Measurements from ENCODE around the gene GREB1L. TPM values are rescaled to one million over a fixed set of nuclear protein-coding genes. Genes with fewer than 3 reads are reported as not detected.

Gene GREB1L
- polyA plus RNA-seq, 2 of the 4 experiments (the other 2 are of a cell fraction): 1.4 to 2.8 TPM

DNA sequence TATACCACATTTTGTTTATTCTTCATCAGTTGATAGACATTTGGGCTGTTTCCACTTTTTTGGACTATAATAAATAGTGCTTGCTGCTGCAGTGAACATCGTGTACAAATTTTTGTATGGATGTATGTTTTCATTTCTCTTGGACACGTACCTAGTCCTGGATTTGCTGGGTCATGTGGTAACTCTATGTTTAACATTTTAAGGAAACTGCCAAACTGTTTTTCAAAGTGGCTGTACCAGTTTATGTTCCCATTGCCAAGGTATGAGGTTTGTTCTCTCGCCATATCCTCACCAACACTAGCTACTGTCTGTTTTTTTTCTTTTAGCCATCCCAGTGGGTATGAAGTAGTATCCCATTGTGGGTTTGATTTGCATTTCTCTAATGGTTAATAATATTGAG, 42.5 kb downstream of the GREB1L start:
- H3K4me1 ChIP-seq: no peaks in the 10 kb centered on the region
- CTCF ChIA-PET: no interaction called here
- H3K27ac ChIP-seq: no peak overlapping the region
- no peak for FAIRE-seq
- H3K9me3 ChIP-seq: no peaks in the 10 kb centered on the region
- TF ChIP-seq ZSCAN20 (CRISPR knock-in tag; IDR thresholded peaks at IDR 0.05): no peak
- no peak for TF ChIP-seq RCOR1 (IDR thresholded peaks at IDR 0.05; ENCODE audit: low read depth, low read length)
- TF ChIP-seq MAZ (IDR thresholded peaks at IDR 0.05; ENCODE audit: borderline replicate concordance, low read depth, low read length): no peak
- TF ChIP-seq CHD2 (IDR thresholded peaks at IDR 0.05; ENCODE audit: low read length, partially characterized antibody): no peak
- TF ChIP-seq, protein P1, sequence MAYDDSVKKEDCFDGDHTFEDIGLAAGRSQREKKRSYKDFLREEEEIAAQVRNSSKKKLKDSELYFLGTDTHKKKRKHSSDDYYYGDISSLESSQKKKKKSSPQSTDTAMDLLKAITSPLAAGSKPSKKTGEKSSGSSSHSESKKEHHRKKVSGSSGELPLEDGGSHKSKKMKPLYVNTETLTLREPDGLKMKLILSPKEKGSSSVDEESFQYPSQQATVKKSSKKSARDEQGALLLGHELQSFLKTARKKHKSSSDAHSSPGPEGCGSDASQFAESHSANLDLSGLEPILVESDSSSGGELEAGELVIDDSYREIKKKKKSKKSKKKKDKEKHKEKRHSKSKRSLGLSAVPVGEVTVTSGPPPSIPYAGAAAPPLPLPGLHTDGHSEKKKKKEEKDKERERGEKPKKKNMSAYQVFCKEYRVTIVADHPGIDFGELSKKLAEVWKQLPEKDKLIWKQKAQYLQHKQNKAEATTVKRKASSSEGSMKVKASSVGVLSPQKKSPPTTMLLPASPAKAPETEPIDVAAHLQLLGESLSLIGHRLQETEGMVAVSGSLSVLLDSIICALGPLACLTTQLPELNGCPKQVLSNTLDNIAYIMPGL (CRISPR knock-in tag; IDR thresholded peaks at IDR 0.05; ENCODE audit: borderline replicate concordance): no peak
- TF ChIP-seq FOSL2 (IDR thresholded peaks at IDR 0.05): no peak
- TF ChIP-seq FOSL2 (CRISPR knock-in tag; IDR thresholded peaks at IDR 0.05): no peak
- H3K4me2 ChIP-seq: no peak overlapping the region
- no peak for ATAC-seq
- POLR2A ChIA-PET: no interaction called here
- no peak overlapping the region for H3K4me3 ChIP-seq
- DNase-seq (ENCODE audit: low read depth in 1 of 2, low spot score in 1 of 2): no peak
- 76% methylated on average over 3 of the region's 3 CpGs for WGBS (ENCODE audit: missing lambda C conversion rate)

DNA sequence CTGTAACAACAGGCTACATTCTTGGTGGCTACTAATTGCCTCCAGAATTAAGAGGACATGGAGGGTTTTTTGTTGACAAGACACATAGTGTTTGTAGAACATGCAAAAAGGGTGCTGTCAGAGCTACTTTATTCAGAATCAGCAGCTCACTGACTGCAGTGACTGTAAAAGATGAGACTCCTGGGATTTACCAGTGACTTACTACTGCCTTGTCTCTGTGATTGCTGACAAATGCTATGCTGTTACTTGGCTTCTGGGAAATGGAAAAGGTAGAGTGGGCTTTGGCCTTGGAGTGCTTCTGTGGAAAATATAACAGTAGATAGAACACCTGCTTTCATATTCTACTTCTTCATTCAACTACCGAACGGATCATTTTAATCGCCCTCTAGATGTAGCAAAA, 47.8 kb downstream of the GREB1L start:
- Histone ChIP-seq H3K4me1 (no peaks in the 10 kb centered on the region), H3K27ac (no peak overlapping the region), H3K9me3 (no peaks in the 10 kb centered on the region), H3K4me3 (no peak overlapping the region), H3K4me2 (no peak overlapping the region)
- TF ChIP-seq POLR2A (IDR thresholded peaks at IDR 0.05; ENCODE audit: low read length) (no peak), POLR2AphosphoS2 (conservative IDR thresholded peaks at IDR 0.05; ENCODE audit: low read length) (no peak), FOXS1 (CRISPR knock-in tag; IDR thresholded peaks at IDR 0.05) (no peak), TFCP2L1 (CRISPR knock-in tag; IDR thresholded peaks at IDR 0.05) (no peak), MYC (IDR thresholded peaks at IDR 0.05; ENCODE audit: borderline replicate concordance, low read length) (no peak), RCOR1 (IDR thresholded peaks at IDR 0.05; ENCODE audit: low read depth, low read length) (no peak), ZNF302 (CRISPR knock-in tag; IDR thresholded peaks at IDR 0.05) (no peak), ZSCAN20 (CRISPR knock-in tag; IDR thresholded peaks at IDR 0.05) (no peak)
- TF ChIP-seq, protein P2, sequence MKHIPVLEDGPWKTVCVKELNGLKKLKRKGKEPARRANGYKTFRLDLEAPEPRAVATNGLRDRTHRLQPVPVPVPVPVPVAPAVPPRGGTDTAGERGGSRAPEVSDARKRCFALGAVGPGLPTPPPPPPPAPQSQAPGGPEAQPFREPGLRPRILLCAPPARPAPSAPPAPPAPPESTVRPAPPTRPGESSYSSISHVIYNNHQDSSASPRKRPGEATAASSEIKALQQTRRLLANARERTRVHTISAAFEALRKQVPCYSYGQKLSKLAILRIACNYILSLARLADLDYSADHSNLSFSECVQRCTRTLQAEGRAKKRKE (CRISPR knock-in tag; IDR thresholded peaks at IDR 0.05; ENCODE audit: low read depth): no peak
- FAIRE-seq: no peak
- ChIA-PET CTCF (no interaction called here), POLR2A (no interaction called here)
- WGBS (ENCODE audit: missing lambda C conversion rate): 99% methylated on average over 3 of the region's 3 CpGs
- ATAC-seq: no peak
- DNase-seq (ENCODE audit: low read depth in 1 of 2, low spot score in 1 of 2): no peak

DNA sequence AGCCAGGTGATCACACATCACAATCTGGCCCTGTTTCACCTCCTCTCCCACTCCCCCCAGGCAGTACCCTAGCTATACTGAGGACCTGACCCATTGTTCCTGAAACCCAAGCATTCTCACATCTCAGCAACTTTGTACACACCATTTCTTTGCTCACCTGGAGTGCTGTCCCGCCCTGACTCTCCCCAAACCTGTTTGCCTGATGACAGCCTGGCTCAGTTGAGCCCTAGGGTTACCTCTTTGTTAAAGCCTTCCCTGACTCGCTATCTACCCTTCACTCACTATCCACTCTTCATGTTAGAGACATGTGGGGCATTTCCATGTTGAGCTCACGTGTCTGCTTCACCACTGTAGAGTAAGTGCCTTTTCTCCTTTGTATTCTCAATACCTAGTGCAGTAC, 49.1 kb downstream of the GREB1L start:
- POLR2A ChIA-PET: no interaction called here
- ATAC-seq: no peak

DNA sequence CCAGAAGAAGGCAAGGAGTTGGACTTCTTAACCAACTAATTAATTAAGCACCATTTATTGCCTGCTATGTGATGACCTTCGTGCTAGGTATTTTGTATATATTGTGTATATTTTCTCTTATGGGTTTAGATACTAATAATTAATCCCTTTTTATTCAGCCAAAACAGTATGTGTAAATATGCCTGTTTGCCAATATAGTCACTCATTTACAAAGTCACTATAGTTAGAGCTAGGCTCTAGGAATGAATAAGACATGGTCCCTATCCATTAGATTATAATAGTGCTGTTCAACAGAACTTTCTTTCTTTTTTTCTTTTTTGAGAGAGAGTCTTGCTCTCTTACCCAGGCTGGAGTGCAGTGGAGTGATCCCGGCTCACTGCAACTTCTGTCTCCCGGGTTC, 51.4 kb downstream of the GREB1L start:
- ATAC-seq (no peak), FAIRE-seq (no peak), DNase-seq (ENCODE audit: low read depth in 1 of 2, low spot score in 1 of 2) (no peak)
- ChIA-PET CTCF (no interaction called here), POLR2A (no interaction called here)
- Histone ChIP-seq H3K27ac (no peak overlapping the region), H3K4me3 (no peak overlapping the region), H3K9me3 (no peaks in the 10 kb centered on the region), H3K4me1 (no peaks in the 10 kb centered on the region; the same call in 2 of the 3 replicates), H3K4me2 (no peak overlapping the region)
- TF ChIP-seq EHF (CRISPR knock-in tag; IDR thresholded peaks at IDR 0.05): no peak
- TF ChIP-seq HOXB5 (CRISPR knock-in tag; IDR thresholded peaks at IDR 0.05): no peak
- TF ChIP-seq FOSB (CRISPR knock-in tag; IDR thresholded peaks at IDR 0.05): no peak
- no peak for TF ChIP-seq ESRRA (IDR thresholded peaks at IDR 0.05; ENCODE audit: borderline replicate concordance, low read length)
- 78% methylated on average over 3 of the region's 3 CpGs for WGBS (ENCODE audit: missing lambda C conversion rate)

More for the DNA sequence above, 49.1 kb downstream of the GREB1L start:
- no peak overlapping the region for H3K27ac ChIP-seq
- no peak overlapping the region for H3K4me2 ChIP-seq
- no peak for FAIRE-seq
- no peak for DNase-seq (ENCODE audit: low read depth in 1 of 2, low spot score in 1 of 2)
- WGBS (ENCODE audit: missing lambda C conversion rate): 63% methylated on average over 3 of the region's 3 CpGs
- H3K4me3 ChIP-seq: no peak overlapping the region
- TF ChIP-seq POLR2AphosphoS2 (conservative IDR thresholded peaks at IDR 0.05; ENCODE audit: low read length): no peak
- TF ChIP-seq, protein P3, sequence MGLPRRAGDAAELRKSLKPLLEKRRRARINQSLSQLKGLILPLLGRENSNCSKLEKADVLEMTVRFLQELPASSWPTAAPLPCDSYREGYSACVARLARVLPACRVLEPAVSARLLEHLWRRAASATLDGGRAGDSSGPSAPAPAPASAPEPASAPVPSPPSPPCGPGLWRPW (IDR thresholded peaks at IDR 0.05): no peak
- no peak for TF ChIP-seq TP53 (CRISPR knock-in tag; IDR thresholded peaks at IDR 0.05)
- TF ChIP-seq ZNF302 (CRISPR knock-in tag; IDR thresholded peaks at IDR 0.05): no peak
- no peak for TF ChIP-seq ZSCAN20 (CRISPR knock-in tag; IDR thresholded peaks at IDR 0.05)
- TF ChIP-seq ZC3H11A (IDR thresholded peaks at IDR 0.05): no peak
- TF ChIP-seq ZFP36 (IDR thresholded peaks at IDR 0.05; ENCODE audit: borderline replicate concordance, partially characterized antibody): no peak
- TF ChIP-seq JUNB (IDR thresholded peaks at IDR 0.05): no peak
- no peak for TF ChIP-seq JUN (IDR thresholded peaks at IDR 0.05)
- TF ChIP-seq CHD4 (IDR thresholded peaks at IDR 0.05; ENCODE audit: borderline replicate concordance): no peak
- TF ChIP-seq CEBPB (IDR thresholded peaks at IDR 0.05): no peak
- no peak for TF ChIP-seq HDAC2 (IDR thresholded peaks at IDR 0.05)
- no peaks in the 10 kb centered on the region for H3K9me3 ChIP-seq
- CTCF ChIA-PET: interaction anchor here (0.6 to 1.2 kb wide), 3 partner anchors 10 to 48 kb away, joined by 3 to 4 read pairs (median 4); no protein-coding TSS in a partner anchor
- H3K4me1 ChIP-seq: no peaks in the 10 kb centered on the region

All from A549 (cell line).